HG02588 (cell line): ENCODE data around the gene PLK4.
"Not testable (repeated sequence)": the region's sequence is repeated elsewhere in the genome, so short reads cannot be mapped to it uniquely, and the experiment has no call there.

Source experiments
- ATAC-seq: cut with Tn5 transposase; IDR thresholded peaks from one replicate; pipeline ENCODE4 v1.9.1; 2021; ENCODE audit warnings: mild to moderate bottlenecking, moderate library complexity; ENCODE audit not compliant: unreplicated experiment

PLK4 gene

GRCh38 chr4:127905029-127905428, 24.3 kb downstream of the PLK4 start:
- ATAC-seq: no peak

GRCh38 chr4:127916512-127916911, 35.8 kb downstream of the PLK4 start:
- ATAC-seq: no peak

GRCh38 chr4:127917151-127917550, 36.5 kb downstream of the PLK4 start:
- no peak for ATAC-seq

DNA sequence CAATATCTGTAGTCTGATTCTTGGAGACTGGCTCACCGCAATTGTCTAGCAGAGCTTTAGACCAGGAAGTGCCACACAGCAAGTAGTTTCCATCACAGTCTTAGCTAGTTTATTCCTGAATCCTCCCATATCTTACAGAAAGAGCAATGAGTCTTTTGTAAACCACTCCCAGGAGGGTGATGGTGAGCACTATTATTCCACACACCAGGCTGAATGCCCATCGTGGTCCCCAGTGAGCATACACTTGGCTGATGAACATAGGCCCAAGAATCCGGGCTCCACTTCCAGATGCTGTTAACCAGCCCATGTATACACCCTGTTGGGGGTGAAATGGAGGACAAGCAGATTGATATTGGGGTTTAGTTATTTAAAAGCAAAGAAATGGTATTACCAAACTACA, 39.8 kb downstream of the PLK4 start:
- ATAC-seq: no peak

GRCh38 chr4:127922226-127922625, 41.5 kb downstream of the PLK4 start:
- no peak for ATAC-seq

GRCh38 chr4:127925720-127926119, 45.0 kb downstream of the PLK4 start:
- not testable (repeated sequence) for ATAC-seq

DNA sequence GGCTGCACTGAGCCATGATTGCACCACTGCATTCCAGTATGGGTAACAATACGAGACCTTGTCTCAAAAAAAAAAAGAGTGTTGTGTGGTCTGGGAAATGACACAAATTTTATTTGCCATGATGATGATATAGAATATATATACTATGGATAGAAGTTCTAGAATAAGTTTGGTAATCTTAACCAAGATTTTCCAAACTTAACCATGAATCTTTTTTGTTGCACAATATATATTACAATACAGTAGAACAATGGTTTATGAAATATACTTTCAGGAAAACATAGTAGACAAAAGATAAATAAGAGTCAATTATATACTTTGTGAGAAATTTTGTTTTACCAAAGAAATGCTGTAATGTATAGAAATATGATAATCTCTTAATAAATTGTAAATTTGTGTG, 49.5 kb downstream of the PLK4 start:
- no peak for ATAC-seq

DNA sequence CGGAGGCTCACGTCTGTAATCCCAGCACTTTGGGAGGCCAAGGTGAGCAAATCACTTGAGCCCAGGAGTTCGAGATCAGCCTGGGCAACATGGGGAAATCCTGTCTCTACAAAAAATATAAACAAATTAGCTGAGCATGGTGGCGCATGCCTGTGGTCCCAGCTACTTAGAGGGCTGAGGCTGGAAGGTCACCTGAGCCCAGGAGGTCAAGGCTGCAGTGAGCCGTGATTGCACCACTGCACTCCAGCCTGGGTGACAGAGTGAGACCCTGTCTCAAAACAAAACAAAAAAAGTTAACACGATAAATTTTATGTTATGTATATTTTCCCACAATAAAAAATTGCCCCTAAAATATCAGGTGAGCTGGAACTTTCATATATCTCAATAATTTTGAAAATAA, 51.1 kb downstream of the PLK4 start:
- ATAC-seq: not testable (repeated sequence)

GRCh38 chr4:127936974-127937373, 56.3 kb downstream of the PLK4 start:
- ATAC-seq: no peak
